ENCODE results near the gene SLU7.

DNA sequence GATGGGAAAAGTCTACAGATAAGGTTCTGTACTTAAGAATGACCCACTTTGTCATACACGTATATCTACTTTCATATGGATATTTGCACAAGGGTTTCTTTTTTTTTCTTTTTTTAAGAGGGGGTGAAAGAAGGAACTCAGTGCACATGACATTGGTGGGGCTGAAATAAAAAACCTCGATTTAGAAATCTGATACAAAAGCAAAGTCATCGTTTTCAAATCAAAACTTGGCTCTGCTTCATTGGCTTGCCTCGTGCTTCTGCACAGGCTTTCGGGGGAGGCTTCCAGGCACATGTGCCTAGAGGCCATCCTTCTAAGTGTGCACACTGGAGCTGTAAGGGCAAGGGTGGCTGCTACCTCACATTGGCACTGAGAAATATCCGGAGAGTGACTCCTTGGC is 33.9 kb upstream of the SLU7 start:
- TF ChIP-seq, protein P1, sequence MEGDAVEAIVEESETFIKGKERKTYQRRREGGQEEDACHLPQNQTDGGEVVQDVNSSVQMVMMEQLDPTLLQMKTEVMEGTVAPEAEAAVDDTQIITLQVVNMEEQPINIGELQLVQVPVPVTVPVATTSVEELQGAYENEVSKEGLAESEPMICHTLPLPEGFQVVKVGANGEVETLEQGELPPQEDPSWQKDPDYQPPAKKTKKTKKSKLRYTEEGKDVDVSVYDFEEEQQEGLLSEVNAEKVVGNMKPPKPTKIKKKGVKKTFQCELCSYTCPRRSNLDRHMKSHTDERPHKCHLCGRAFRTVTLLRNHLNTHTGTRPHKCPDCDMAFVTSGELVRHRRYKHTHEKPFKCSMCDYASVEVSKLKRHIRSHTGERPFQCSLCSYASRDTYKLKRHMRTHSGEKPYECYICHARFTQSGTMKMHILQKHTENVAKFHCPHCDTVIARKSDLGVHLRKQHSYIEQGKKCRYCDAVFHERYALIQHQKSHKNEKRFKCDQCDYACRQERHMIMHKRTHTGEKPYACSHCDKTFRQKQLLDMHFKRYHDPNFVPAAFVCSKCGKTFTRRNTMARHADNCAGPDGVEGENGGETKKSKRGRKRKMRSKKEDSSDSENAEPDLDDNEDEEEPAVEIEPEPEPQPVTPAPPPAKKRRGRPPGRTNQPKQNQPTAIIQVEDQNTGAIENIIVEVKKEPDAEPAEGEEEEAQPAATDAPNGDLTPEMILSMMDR (IDR thresholded peaks at IDR 0.05; ENCODE audit: borderline replicate concordance, extremely low read depth, low read length, poor library complexity, severe bottlenecking), result no peak
- TF ChIP-seq EZH2 (IDR thresholded peaks at IDR 0.05; ENCODE audit: borderline replicate concordance, low read depth, low read length, severe bottlenecking), result no peak
